NCI-H82 (cell line): ENCODE data around the gene CERS6.
"Not testable (repeated sequence)": the region's sequence is repeated elsewhere in the genome, so short reads cannot be mapped to it uniquely, and the experiment has no call there.

ENCODE experiments used
- DNase-seq: peaks from one replicate; lab custom pipeline; 2025; lab: John Stamatoyannopoulos, UW

The CERS6 gene

DNA sequence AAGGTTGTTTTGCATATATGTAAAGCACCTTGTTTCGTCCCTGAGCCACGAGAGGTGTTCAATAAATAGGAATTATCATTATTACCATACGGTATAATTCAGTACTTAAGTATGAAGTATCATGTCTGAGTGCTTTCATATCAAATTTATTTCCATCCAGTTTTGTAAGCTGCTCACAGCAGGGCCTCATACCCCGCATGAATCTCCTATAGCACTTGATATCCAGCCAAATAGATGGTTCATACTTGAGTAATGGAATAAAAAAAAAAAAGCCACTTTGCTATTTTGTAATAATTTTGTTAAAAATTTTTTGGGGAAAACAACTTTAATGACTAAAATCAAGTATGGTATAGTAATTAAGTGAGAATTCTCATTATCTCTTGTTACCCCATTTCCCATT, 185.6 kb downstream of the CERS6 start:
- no peak for DNase-seq

GRCh38 chr2:168642873-168643272, 186.8 kb downstream of the CERS6 start:
- DNase-seq, result no peak

- no peak for DNase-seq
Measured at GRCh38 chr2:168643979-168644378, 187.9 kb downstream of the CERS6 start.

GRCh38 chr2:168645696-168646338, 189.7 kb downstream of the CERS6 start:
- DNase-seq, result no peak

DNA sequence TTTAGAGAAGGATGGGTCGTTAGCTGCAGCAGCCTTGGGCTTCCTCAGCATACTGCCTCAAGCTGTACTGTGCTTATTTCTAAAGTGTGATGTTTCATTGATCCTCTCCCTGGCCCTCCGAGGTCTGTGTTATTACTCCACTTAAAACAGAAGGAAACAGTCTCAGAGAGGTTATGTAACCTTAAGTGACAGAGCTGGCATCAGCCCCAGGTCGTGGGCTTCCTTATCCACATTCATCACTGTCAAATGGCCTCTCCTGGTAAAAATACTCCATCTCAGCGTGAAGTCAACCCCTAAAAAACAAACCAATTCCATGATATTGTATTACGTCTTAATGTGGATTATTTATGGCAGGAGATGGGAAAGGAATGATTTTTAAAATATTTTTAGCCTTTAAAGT, 193.0 kb downstream of the CERS6 start:
- no peak for DNase-seq

- no peak for DNase-seq
Measured at GRCh38 chr2:168649562-168649961, 193.5 kb downstream of the CERS6 start.

- no peak for DNase-seq
Measured at GRCh38 chr2:168650139-168650538, 194.1 kb downstream of the CERS6 start.

DNA sequence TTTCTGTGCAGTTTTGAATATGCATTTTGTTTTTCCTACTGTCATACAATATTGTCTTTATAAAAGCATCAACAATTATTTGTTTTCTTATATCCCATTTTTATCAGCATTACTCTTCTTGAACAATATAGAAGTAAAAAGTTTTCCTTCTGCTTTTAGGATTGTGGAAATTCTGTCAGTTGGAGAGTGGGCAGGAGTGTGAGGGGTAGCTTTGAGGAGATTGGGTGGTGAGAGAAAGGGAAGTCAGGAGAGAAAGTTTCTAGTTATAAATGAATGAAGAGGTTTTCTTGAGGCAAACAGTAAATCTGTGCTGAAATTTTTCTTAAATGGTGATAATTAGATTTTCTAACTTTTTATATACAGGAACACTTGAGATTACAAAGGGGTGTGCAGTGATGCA, 194.7 kb downstream of the CERS6 start:
- DNase-seq, result no peak

DNA sequence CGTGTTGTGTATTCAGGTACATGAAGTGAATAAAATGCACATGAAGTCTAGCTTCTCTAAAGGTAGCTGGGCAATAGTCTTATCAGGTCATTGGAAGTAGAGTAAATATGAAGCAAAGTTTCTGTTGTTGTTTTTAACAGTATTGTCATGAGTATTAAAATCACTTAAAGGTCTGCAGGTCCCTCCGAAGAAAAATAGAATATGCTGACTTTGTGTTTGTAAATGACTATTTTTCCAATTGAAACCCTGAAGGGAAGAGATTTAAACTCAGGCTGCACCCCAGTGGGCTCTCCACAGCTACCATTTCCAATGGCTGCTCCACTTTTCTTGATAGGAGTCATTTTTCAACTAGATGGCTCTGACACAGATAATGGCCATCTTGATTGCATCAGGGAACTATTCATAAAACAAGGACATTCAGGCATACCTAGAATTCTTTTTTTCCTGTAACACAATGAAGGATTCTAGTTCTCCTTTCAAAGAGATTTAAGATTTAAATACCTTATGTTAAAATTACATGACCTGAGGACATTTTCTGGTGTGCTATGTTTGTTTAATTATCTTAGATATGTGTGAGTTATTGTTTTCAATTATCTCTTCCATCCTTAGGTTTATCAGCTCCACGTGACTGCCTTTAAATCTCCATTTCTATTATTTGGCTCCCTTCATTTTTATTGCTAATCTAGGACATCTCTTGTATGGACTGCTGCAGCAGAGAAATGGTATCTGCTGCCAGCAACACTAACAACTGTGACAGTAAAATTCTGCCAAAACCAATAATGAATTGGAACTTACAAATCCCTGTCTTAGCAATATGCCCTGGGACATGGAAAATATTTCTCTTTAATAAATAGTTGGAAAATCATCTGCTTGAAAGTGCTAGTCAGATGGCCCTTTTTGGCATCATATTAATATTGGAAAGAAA, 197.2 kb downstream of the CERS6 start:
- no peak for DNase-seq

DNA sequence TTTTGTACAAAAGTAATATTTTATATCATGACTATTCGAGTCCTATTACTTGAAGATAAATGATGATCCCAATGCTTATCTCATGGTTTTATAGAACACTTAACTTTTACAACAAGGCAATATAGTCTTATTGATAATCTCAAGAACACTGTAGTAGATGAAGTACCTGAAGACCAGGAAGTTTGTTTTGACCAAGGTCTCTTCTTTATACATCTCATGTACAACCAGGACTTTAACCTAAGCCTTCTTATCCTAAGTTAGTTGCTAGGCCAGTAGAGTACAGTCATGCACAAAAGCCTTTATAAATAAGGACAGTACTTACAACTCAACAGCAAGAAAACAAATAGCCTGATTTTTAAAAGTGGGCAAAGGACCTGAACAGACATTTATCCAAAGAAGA, 198.6 kb downstream of the CERS6 start:
- DNase-seq, result no peak

DNA sequence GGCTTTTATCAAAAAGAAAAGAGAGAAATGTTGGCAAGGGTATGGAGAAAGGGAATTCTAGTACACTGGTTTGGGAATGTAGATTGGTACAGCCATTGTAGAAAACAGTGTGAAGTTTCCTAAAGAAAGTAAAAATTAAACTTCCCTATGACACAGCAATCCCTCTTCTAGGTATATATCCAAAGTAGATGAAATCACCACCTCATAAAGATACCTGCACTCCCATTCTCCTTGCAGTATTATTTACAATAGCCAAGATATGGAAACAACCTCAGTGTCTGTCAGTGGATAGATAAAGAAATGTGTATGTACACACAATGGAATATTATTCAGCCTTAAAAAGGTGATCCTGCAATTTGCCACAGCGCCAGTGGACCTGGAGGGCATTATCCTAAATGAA, 199.1 kb downstream of the CERS6 start:
- no peak for DNase-seq

- not testable (repeated sequence) for DNase-seq
Measured at GRCh38 chr2:168657378-168657777, 201.3 kb downstream of the CERS6 start.

DNA sequence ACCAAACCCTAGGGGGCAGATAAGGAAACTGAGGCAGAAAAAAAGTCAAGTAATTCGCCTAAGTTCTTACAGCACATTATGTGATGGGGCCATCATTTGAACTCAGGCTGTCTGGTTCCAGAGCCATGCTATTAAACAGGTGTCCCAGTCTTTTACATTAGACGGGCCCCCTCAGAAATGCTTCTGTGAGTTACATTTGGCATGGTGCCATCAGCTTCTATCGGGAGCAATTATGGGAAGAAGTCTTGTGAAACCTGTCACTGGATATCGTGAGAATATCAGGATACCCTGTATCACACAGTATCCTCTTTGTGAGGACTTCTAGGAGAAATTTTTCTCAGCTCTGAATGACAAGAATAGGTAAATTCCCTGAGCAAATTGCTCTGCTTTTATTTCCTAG, 202.6 kb downstream of the CERS6 start:
- DNase-seq, result peak; percentile 33

DNA sequence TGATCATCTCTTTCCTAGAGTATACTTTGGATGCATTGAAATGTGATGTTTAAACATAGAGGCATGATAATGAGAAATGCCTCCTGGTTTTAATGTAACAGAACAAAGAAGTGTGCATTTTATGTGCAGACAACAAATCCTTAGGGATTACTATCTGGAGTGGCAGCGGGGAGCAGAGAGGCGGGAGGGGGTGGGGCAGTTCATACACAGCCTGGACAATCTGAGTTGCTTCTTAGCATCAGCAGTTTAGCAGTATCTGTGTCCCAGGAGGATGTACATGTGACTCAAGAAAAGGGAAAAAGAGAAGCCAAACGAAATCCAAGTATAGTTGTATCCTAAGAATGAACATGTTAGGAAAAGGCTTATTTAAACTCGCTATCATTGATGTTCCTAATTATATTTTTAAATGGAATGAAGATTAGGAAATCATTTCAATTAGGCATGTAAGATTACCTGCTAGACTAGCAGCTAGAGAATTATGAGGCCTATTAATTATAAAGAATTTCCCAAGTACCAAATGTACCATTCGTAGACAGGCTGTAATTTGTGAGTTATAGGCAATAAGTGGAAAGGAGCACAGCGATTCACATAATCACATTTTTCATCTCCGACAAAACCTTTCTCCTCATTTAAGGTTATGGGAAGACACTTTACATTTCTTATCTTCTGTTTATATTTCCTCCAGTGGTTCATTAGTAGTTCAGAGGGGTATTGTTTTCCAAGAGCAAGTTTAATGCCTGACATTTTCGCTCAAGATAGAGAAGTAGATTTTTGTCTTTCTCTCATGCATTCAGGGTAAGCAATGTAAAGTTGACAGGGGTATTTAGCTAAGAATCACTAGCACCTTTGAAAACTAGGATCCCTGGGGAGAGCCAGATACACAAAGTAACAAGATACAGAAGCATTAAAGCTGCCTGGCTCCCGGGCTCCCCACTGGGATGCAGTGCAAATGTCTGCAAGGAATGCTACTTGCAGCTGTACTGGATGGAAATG, 205.1 kb downstream of the CERS6 start:
- DNase-seq, result peak; percentile 91

- no peak for DNase-seq
Measured at GRCh38 chr2:168661863-168662256, 205.8 kb downstream of the CERS6 start.

DNA sequence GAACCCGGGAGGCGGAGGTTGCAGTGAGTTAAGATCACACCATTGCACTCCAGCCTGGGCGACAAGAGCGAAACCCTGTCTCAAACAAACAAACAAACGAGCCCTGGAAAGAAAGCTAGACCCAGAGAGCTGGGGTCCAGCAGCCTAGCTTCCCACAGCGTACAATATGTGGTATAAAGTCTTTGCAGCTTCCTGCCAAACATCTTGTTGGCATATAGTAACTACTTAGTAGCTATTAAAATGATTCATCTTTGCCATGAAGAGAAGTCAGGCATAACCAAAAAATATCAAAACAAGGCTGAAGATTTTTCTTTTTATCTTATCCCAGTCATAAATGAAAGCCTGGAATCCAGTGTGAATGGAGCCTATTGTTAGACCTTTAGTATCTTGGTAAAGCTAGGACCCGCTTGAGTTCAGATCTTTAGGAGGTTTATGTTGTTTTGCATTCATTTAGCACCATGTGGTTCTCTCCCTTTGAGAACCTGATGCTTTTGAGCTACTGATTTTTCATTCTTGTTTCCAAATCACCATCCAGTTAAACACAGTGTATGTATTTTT, 206.7 kb downstream of the CERS6 start:
- no peak for DNase-seq

GRCh38 chr2:168663993-168664392, 207.9 kb downstream of the CERS6 start:
- DNase-seq, result no peak

DNA sequence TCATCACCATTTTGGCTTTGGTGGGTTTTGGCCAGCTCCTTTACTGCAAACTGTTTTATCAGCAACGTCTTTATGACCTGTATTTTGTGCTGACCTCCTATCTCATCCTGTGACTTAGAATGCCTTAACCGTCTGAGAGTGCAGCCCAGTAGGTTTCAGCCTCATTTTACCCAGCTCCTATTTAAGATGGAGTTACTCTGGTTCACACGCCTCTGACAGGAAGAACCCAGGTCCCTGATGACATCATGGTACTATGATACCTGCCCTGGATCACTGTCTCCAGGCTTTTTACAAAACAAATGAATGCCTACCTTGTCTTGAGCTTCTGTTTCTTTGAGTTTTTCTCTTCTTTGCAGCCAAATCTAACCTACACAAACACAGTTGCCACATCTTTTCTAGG, 208.6 kb downstream of the CERS6 start:
- DNase-seq, result not testable (repeated sequence)

DNA sequence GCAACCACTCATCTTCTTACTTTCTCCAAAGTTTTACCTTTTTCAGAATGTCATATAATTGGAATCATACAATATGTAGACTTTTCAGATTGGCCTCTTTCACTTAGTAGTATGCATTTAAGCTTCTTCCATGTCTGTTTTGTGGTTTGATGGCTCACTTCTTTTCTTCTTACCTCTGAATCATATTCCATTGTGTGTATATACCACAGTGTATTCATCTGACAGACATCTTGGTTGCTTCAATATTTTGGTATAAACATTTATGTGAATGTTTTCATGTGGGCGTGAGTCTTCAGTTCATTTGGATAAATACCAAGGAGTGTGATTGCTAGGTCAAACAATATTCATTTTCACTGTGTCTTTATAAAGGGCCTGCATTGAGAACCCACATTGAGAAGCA, 210.3 kb downstream of the CERS6 start:
- no peak for DNase-seq

DNA sequence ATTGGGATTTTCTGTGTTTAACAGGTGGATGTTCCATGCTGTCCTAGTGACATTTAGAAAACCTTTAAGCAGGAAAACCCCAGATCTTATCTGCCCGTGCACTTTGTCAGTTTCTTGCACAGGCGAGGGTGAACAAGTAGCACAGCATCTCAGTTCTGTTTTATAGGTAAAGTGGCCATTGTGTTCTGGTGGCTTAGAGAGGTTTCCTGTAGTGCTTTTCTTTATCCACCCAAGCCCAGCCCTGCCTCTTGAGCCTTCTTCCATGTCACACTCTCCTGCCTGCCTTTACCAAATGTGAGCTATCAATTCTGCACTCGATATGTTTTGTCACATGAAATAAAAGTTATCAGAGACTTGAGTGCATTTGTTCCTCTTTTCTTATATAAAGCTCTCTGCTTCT, 211.1 kb downstream of the CERS6 start:
- DNase-seq, result no peak

GRCh38 chr2:168669151-168669550, 213.1 kb downstream of the CERS6 start:
- no peak for DNase-seq

DNA sequence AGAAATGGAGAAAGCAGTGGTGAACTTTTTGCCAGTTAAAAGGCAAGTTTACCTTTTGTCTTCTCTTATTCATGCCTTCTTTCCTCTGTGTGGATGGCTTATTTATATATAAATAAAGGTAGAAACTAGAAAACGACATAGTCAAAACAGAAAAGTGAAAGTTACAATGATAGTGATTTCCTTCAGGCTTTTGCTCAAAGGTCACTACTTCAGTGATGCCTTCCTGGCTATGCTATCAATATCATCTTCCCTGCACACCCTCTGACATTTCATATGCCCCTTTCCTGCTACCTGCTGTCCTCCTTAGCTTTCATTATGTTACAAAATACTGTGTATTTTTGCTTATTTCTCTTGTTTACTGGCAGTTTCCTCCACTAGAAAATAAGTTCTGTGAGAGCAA, 214.4 kb downstream of the CERS6 start:
- DNase-seq, result no peak
